Measurements from ENCODE around the gene CFAP46. TPM values are rescaled to one million over a fixed set of nuclear protein-coding genes. Genes with fewer than 3 reads are reported as not detected.

The CFAP46 gene
- total and polyA plus RNA-seq, 4 donors, result 0.33 to 0.59 (median 0.42) TPM

DNA sequence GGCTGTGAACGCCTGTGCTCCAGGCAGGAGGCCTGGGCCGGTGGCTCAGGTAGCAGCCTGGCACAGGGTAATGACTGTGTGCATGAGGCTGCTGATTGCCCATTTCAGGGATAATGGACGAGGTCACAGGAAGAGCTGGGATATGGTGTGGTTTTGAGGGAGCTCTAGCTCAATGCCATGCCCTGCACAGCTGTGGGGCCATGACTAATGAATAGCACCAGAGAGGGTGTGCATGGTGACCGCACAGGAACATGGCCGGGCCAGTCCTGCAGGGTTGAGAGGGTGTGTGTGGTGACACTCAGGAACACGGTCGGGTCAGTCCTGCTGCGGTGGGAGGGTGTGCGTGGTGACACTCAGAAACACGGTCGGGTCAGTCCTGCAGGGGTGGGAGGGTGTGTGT, 178.3 kb downstream of the CFAP46 start:
- no peak for TF ChIP-seq GABPA (IDR thresholded peaks at IDR 0.05 in 1 of 2, conservative IDR thresholded peaks at IDR 0.05 in 1 of 2)
- TF ChIP-seq, protein P1, sequence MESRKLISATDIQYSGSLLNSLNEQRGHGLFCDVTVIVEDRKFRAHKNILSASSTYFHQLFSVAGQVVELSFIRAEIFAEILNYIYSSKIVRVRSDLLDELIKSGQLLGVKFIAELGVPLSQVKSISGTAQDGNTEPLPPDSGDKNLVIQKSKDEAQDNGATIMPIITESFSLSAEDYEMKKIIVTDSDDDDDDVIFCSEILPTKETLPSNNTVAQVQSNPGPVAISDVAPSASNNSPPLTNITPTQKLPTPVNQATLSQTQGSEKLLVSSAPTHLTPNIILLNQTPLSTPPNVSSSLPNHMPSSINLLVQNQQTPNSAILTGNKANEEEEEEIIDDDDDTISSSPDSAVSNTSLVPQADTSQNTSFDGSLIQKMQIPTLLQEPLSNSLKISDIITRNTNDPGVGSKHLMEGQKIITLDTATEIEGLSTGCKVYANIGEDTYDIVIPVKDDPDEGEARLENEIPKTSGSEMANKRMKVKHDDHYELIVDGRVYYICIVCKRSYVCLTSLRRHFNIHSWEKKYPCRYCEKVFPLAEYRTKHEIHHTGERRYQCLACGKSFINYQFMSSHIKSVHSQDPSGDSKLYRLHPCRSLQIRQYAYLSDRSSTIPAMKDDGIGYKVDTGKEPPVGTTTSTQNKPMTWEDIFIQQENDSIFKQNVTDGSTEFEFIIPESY (IDR thresholded peaks at IDR 0.05), result no peak
- no peak for TF ChIP-seq HNF4G (IDR thresholded peaks at IDR 0.05)
- TF ChIP-seq NR2F2 (IDR thresholded peaks at IDR 0.05), result no peak
- TF ChIP-seq, protein P2, sequence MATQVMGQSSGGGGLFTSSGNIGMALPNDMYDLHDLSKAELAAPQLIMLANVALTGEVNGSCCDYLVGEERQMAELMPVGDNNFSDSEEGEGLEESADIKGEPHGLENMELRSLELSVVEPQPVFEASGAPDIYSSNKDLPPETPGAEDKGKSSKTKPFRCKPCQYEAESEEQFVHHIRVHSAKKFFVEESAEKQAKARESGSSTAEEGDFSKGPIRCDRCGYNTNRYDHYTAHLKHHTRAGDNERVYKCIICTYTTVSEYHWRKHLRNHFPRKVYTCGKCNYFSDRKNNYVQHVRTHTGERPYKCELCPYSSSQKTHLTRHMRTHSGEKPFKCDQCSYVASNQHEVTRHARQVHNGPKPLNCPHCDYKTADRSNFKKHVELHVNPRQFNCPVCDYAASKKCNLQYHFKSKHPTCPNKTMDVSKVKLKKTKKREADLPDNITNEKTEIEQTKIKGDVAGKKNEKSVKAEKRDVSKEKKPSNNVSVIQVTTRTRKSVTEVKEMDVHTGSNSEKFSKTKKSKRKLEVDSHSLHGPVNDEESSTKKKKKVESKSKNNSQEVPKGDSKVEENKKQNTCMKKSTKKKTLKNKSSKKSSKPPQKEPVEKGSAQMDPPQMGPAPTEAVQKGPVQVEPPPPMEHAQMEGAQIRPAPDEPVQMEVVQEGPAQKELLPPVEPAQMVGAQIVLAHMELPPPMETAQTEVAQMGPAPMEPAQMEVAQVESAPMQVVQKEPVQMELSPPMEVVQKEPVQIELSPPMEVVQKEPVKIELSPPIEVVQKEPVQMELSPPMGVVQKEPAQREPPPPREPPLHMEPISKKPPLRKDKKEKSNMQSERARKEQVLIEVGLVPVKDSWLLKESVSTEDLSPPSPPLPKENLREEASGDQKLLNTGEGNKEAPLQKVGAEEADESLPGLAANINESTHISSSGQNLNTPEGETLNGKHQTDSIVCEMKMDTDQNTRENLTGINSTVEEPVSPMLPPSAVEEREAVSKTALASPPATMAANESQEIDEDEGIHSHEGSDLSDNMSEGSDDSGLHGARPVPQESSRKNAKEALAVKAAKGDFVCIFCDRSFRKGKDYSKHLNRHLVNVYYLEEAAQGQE (IDR thresholded peaks at IDR 0.05), result no peak
- TF ChIP-seq SP1 (IDR thresholded peaks at IDR 0.05), result no peak
- no peaks in the 10 kb centered on the region for H3K27me3 ChIP-seq (ENCODE audit: control insufficient read depth in 4 of 4, insufficient read depth in 4 of 4, low read length in 3 of 4)
- WGBS, result 94% methylated on average over 11 of the region's 11 CpGs
- no peaks in the 10 kb centered on the region for H3K9me3 ChIP-seq (ENCODE audit: control insufficient read depth in 4 of 4, low read length in 3 of 4)
- no peaks in the 10 kb centered on the region for H3K4me1 ChIP-seq (ENCODE audit: control insufficient read depth in 4 of 4, insufficient read depth in 4 of 4, low read length in 3 of 4)
- no peak overlapping the region for H3K27ac ChIP-seq (ENCODE audit: low read depth in 1 of 2, low read length in 2 of 2)
- peaks cover 0 to 20% (median 10%) of the 10 kb centered on the region in 4 donors for H3K36me3 ChIP-seq (ENCODE audit: control insufficient read depth in 4 of 4, insufficient read depth in 3 of 4, low read depth in 1 of 4, low read length in 3 of 4)
- DNase-seq (ENCODE audit: low spot score), result no peak
- H3K4me3 ChIP-seq (ENCODE audit: low read depth in 1 of 3, low read length in 3 of 3), result no peak overlapping the region
- H3K9ac ChIP-seq (ENCODE audit: low read depth in 1 of 2, low read length in 2 of 2), result no peak overlapping the region

DNA sequence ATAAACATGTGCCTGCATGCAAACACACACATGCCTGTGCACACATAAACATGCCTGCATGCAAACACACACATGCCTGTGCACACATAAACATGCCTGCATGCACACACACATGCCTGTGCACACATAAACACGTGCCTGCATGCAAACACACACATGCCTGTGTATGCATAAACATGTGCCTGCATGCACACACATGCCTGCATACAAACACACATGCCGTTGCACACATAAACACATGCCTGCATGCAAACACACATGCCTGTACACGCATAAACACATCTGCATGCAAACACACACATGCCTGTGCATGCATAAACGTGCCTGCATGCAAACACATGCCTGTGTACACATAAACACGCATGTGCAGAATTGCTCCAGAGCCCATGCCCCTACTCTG, 178.8 kb downstream of the CFAP46 start:
- no peak for DNase-seq (ENCODE audit: low spot score)
- Histone ChIP-seq H3K4me3 (ENCODE audit: low read depth in 1 of 3, low read length in 3 of 3) (no peak overlapping the region), H3K9ac (ENCODE audit: low read depth in 1 of 2, low read length in 2 of 2) (no peak overlapping the region), H3K9me3 (ENCODE audit: control insufficient read depth in 4 of 4, low read length in 3 of 4) (no peaks in the 10 kb centered on the region), H3K27me3 (ENCODE audit: control insufficient read depth in 4 of 4, insufficient read depth in 4 of 4, low read length in 3 of 4) (no peaks in the 10 kb centered on the region), H3K4me1 (ENCODE audit: control insufficient read depth in 4 of 4, insufficient read depth in 4 of 4, low read length in 3 of 4) (no peaks in the 10 kb centered on the region), H3K27ac (ENCODE audit: low read depth in 1 of 2, low read length in 2 of 2) (no peak overlapping the region), H3K36me3 (ENCODE audit: control insufficient read depth in 4 of 4, insufficient read depth in 3 of 4, low read depth in 1 of 4, low read length in 3 of 4) (peaks cover 0 to 18% (median 8%) of the 10 kb centered on the region in 4 donors)
- WGBS, result 95% methylated on average over 5 of the region's 5 CpGs
- TF ChIP-seq, protein P1 (IDR thresholded peaks at IDR 0.05), result no peak
- TF ChIP-seq, protein P3, sequence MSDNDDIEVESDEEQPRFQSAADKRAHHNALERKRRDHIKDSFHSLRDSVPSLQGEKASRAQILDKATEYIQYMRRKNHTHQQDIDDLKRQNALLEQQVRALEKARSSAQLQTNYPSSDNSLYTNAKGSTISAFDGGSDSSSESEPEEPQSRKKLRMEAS (IDR thresholded peaks at IDR 0.05), result no peak
- TF ChIP-seq HNF4G (IDR thresholded peaks at IDR 0.05), result no peak

DNA sequence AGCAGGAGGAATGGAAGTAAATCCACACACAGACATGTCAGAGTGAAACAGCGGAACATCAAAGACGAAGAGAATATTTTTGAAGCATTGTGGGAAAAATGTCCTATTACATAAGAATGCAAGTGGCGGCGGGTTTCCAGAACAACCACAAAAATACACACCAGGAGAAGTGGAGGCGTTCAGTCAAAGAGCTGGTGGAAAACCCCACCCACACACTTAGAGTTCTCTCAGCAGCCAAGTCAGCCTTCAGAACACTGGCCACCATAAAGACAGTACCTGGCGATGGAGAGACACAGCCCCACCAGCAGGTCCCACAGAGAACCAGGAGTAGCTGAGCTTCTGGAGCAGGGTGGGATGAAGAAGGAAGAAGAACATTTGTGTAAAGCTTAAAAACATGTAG, 180.1 kb downstream of the CFAP46 start:
- no peak for DNase-seq (ENCODE audit: low spot score)

More for the DNA sequence above, 180.1 kb downstream of the CFAP46 start:
- TF ChIP-seq SP1 (IDR thresholded peaks at IDR 0.05) (no peak), EGR1 (IDR thresholded peaks at IDR 0.05; ENCODE audit: low read depth in 2 of 2) (no peak), RAD21 (IDR thresholded peaks at IDR 0.05) (no peak), RXRA (IDR thresholded peaks at IDR 0.05) (no peak), HNF4A (conservative IDR thresholded peaks at IDR 0.05) (no peak), FOXA1 (IDR thresholded peaks at IDR 0.05) (no peak), HNF4G (IDR thresholded peaks at IDR 0.05) (no peak), YY1 (IDR thresholded peaks at IDR 0.05) (no peak), NR2F2 (IDR thresholded peaks at IDR 0.05) (no peak)
- TF ChIP-seq, protein P4, sequence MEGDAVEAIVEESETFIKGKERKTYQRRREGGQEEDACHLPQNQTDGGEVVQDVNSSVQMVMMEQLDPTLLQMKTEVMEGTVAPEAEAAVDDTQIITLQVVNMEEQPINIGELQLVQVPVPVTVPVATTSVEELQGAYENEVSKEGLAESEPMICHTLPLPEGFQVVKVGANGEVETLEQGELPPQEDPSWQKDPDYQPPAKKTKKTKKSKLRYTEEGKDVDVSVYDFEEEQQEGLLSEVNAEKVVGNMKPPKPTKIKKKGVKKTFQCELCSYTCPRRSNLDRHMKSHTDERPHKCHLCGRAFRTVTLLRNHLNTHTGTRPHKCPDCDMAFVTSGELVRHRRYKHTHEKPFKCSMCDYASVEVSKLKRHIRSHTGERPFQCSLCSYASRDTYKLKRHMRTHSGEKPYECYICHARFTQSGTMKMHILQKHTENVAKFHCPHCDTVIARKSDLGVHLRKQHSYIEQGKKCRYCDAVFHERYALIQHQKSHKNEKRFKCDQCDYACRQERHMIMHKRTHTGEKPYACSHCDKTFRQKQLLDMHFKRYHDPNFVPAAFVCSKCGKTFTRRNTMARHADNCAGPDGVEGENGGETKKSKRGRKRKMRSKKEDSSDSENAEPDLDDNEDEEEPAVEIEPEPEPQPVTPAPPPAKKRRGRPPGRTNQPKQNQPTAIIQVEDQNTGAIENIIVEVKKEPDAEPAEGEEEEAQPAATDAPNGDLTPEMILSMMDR (IDR thresholded peaks at IDR 0.05; ENCODE audit: low read depth, low read length, missing input control), result no peak
- TF ChIP-seq, protein P1 (IDR thresholded peaks at IDR 0.05), result no peak
- TF ChIP-seq, protein P3 (IDR thresholded peaks at IDR 0.05), result no peak
- H3K36me3 ChIP-seq (ENCODE audit: control insufficient read depth in 4 of 4, insufficient read depth in 3 of 4, low read depth in 1 of 4, low read length in 3 of 4), result peaks cover 0 to 17% (median 5%) of the 10 kb centered on the region in 4 donors
- no peaks in the 10 kb centered on the region for H3K27me3 ChIP-seq (ENCODE audit: control insufficient read depth in 4 of 4, insufficient read depth in 4 of 4, low read length in 3 of 4)
- no peaks in the 10 kb centered on the region for H3K4me1 ChIP-seq (ENCODE audit: control insufficient read depth in 4 of 4, insufficient read depth in 4 of 4, low read length in 3 of 4)
- no peak overlapping the region for H3K9ac ChIP-seq (ENCODE audit: low read depth in 1 of 2, low read length in 2 of 2)
- H3K27ac ChIP-seq (ENCODE audit: low read depth in 1 of 2, low read length in 2 of 2), result no peak overlapping the region
- no peaks in the 10 kb centered on the region for H3K9me3 ChIP-seq (ENCODE audit: control insufficient read depth in 4 of 4, low read length in 3 of 4)
- no peak overlapping the region for H3K4me3 ChIP-seq (ENCODE audit: low read depth in 1 of 3, low read length in 3 of 3)
- 94% methylated on average over 6 of the region's 6 CpGs for WGBS

All from liver (tissue), 9 donors.